GM21825 (cell line): ENCODE measurements around the gene THSD4.
"Not testable (repeated sequence)": the region's sequence is repeated elsewhere in the genome, so short reads cannot be mapped to it uniquely, and the experiment has no call there.

Experiments
- ATAC-seq: cut with Tn5 transposase; IDR thresholded peaks from one replicate; pipeline ENCODE4 v1.9.1; 2021; ENCODE audit warnings: mild to moderate bottlenecking, moderate library complexity; ENCODE audit not compliant: unreplicated experiment

Gene THSD4

DNA sequence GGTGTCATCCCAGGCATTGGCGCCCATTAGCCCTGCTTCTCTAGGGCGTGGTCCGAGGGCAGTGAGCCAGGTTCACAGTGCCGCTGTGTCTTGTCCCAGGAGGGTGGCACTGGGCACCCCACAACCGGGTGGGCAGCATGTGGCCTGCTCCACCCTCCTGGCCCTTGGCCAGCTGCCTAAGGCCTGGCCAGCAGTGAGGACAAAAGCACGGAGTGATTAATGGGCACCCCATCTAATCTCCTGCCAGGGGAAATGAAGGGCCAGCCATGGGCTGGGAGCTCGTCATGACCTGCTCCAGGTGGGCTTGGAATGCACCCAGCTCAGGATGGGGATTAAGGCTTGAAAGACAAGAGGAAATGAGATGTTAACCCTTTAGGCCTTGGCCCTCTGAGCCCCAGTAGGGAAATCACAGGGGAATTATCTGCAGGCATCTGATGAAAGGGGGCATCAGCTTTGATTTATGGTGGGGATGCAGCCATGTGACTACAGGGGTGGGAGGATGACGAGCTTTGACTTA, 5.2 kb downstream of the THSD4 start:
- no peak for ATAC-seq

DNA sequence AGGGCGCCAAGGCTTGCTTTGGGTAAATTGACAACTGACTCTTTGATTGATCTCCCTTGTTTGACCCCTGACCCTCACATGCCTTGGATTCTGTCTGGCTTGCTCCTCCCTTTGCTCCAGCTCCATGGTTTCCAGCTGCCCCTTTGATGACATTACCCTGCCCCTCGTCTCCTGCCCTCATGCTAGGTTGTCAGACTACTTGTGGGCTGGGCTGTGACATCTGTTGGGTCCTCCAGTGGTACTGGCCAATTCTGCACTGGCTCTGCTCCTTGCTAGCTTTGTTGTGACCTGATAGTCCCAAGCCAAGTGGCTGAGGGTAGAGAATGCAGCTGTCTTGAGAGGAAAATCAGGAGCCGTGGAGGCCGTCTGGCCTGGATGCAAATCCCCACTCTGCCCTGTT, 6.2 kb downstream of the THSD4 start:
- no peak for ATAC-seq

DNA sequence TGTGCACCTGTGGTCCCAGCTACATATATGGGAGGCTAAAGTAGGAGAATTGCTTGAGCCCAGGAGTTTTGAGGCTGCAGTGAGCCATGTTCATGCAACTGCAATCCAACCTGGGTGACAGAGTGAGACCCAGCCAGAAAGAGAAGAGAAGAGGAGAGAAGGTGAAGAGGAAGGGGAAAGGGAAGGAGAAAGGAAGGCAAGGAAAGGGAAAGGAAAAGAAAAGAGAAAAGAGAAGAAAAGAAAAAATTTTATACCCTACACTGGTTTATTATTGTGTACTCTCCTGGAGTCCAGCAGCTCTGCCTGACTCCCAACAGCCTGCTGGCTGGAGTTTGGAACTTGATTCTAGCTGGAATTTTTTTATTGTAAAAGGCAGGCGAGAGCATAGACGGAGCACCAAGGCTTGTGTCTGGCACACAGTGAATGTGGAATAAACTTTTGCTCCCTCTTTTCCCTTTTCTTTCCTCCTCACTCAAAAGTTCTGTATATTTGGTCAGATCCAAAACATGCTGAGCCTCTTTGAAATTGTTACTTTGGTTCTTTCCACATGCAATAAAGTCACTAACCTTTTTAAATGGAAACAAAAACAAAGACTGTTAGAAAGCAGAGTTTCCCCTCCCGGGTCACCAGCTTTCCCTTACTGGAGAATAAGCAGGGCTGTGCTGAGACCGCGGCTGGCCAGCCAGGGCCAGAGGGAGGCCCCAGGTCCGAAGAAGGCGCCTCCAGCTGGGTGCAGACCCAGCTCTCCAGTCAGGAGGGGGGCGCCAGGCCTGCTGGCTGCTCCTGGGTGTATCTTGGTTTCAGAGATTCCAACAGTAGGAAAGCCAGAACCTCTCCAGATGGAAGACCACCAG, 9.9 kb downstream of the THSD4 start:
- ATAC-seq: no peak

DNA sequence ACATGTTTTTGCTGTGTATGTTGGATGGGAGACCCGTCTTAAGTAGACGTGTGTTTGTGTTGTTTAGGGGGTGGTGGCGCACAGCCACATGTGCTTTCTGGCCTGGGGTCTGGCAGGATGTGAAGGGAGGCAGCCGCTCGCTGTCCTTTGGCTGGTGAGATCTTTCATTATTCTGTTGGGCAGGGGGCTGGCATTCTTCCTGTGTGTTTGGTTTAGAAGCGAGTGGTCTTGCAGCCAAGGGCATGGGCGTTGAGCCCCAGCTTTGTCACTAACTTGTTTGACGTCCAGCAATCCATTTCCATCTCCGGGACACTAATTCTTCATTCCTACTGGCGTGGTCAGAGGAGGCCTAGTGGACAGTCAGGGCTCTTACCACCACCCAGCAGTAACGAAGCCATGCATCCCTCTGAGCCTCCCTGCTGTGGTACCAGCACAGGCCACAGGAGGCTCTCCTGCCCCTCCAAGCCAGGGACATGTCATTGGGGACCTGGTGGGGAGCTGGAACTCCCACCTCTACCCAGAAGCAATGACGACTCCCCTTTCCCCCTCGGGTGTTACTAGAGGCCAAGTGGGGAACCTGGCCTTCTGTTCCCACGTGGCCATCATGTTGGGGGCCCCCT, 10.7 kb downstream of the THSD4 start:
- no peak for ATAC-seq

DNA sequence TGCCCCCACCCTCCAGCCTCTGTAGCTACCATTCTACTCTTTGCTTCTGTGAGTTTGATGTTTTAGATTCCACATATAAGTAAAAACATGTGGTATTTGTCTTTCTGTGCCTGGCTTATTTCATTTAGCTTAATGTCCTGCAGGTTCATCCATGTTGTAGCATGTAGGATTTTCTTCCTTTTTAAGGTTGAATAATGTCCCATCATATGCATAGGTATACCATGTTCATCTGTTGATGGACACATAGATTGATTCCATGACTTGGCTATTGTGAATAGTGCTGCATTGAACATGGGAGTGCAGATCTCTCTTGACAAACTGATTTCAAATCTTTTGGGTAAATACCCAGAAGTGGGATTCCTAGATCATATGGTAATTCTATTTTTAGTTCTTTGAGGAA, 11.8 kb downstream of the THSD4 start:
- no peak for ATAC-seq

DNA sequence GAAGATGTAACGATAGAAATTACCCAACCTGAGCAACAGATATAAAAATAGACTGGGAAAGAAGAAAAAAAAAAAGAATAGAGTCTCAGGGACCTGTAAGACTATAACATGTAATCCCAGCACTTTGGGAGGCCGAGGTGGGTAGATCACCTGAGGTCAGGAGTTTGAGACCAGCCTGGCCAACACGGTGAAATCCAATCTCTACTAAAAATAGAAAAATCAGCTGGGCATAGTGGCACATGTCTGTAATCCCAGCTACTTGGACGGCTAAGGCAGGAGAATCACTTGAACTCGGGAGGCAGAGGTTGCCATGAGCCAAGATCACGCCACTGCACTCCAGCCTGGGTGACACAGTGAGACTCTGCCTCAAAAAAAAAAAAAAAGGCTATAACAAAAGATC, 12.9 kb downstream of the THSD4 start:
- not testable (repeated sequence) for ATAC-seq

DNA sequence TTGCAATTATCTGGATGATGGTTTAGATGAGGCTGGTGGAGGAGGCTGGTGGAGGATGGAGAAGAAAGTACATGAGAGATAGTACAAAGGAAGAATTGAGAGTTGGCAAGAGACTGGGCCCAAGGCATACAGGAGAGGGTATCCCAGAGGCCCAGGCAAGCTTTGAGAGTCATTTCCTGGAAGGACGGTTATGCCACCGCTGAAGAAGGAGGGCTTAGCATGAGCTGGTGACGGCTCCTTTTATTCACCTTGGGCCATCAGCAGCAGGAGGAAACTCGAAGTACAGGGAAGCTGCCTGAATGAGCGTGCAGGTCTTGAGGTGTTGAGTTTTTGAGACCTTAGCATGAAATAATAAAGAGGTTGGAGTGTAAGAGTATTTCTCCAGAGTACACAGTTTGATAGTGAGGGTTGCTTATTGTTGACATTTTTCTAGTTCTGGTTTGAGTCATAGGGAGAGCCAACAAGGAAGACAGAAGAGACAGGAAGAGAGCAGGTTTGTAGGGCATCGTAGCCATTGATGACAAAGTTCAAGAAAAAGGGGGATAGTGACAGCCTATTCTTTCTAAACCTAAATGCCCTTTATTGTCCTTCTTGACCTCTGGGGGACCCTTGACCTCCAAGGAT, 13.8 kb downstream of the THSD4 start:
- no peak for ATAC-seq

DNA sequence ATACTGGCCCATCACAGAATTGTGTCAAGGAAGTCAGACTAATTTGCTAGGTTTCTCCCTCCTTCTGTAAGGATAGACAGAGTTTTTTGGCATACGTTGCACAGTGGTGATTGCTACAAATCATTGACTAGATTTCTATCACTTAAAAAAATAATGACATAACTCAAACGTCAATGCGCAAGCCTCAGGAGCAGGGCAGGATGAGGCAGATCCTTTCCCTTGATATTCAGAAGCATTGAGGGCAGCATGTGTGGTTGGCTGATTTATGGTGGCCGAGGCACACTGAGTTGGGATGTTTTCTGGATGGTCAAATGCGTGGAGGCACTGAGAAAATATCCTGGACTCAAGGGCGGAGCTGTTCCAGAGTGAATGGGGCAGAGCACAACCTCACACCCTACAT, 14.4 kb downstream of the THSD4 start:
- ATAC-seq: no peak

DNA sequence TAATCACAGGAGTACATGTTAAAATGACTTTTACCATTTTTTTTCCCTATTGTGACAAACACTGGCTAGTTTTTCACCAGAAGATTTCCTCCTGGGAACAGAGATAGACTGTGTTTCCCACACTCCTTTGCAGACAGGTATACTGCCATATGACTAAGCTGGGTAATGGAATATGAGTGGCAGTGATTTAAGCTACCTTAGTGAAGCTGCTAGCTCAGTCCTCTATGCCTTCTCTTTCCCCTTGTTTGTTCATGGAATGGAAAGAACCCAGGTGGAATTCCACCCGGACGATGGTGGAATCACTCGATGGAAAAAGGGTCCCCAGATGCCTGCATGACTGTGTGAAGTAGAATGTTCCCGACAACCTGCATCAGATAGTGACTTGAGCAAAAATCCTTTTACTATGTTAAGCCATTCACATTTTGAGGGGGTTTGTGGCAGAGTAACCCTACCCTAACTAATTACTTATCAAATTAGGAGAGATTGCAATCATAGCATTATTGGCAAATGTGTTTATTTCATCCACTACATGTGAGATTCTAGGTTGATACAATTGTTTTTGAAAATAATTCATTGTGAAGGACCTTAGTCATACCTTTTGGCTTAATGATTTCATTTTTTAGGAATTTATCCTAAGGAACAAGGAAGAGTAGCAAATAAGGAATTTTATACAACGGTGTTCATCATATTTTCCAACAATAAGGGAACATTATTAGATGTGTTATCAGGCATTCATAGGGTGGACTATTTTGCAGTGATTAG, 16.5 kb downstream of the THSD4 start:
- ATAC-seq: no peak

DNA sequence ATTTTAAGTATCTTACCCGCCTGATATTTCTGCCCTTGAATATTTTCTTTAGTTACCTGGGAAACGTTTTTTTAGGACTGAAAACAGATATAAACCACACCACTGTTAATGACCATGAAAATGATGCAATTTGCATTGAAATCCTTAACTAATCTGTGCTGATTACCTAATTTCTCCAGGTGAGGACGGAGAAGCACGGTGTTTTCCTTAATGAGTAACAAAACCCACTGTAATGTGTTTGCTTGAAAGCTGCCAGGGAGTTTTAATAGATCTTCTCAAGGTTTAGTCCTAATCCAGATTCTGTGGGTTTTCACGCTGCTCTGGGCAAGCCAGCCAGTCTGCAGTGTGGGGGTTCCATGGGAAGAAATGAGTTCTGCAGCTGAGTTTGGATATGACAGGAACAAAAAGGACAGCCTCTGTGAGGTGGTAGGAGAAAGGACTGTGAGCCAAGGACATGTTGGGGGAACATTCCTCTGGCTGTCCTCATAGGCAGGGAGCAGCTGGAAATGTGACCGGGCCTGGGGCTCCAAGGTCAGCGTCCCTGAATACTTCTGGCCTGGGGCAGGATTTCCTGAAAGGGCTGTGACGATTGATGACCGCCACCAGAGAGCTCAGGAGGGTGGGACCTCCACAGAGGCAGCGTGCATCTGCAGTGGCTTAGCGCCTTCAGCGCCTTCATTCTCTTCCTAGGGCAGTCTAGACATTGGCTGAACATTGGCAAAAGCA, 18.6 kb downstream of the THSD4 start:
- no peak for ATAC-seq

DNA sequence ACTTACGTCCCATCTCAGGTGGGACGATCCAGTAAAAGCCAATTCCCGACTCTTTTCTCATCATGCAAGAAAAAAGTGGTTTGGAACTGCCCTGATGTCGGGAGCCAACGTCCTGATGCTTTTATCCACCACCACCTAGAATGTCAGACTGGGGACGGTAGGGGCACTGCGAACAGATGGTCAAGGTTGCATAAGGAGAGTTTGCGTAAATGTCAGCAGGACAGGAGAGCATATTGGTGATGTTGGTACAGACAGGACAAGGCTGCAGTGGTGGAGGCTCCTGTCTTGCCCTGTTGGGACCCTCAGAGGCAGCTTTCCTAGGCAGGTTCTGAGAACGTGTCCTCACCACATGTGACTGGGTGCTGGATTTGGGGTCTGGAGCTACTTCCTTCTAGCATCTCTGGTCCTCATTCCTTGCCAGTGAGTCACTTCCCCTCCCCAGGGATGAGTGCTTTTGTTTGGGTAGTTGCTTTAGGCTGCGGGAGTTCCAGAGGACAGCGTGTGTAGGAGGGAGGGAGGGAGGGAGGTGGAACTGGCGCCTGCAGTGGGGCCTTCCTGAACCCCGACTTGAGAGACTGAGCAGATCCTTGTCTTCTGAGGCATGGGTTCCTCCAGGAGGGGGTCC, 21.0 kb downstream of the THSD4 start:
- ATAC-seq: no peak

DNA sequence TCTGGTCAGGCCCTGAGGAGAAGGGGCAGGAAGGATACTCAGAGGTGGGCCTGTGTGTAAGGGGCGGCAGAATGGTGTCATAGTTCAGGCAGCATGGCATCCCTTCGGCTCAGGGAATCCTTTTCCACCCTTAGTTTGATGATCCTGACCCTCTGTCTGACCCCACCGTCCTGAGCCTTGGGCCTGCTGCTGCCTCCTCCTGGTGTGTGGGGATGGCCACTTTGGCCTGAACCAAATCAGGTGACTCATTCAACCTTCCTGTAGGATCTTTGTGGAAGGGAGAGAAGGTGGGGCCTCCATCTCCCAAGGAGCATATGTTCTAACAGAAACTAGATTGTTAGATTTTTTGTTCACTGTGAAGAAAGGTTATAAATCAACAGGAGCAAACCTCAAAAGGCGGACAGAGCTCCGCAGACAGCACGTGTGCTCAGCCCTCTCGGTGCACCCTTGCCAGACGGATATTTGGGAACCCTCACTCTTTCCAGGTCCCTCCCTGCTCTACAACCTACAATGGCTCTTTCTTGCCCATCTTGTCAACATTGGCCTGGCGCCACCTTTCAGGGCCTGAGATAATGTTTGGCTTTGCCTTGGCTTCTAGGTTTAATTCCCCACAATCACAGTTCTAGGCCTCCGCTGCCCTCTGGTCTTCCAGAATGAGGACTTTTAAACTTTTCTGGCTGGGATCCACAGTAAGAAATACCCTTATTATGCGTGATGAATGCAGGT, 21.7 kb downstream of the THSD4 start:
- no peak for ATAC-seq

DNA sequence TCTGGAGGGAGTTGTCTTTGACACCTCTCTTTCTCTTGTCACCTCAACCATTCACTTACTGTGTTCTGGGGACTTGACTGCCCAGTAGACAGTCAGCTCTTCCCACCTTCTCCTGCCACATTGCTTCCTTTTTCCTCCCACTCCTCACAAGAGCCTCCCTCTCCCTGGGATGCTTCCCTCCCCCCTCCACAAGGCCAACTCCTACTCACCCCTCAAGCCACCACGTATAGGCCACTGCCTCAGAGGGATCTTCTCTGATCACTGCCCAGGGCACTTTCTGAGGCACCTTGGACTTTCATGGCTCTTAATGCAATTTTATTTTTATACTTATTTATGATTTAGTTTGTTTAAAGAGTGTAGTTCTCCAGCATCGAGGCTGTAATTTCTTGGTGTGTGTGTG, 23.2 kb downstream of the THSD4 start:
- no peak for ATAC-seq

DNA sequence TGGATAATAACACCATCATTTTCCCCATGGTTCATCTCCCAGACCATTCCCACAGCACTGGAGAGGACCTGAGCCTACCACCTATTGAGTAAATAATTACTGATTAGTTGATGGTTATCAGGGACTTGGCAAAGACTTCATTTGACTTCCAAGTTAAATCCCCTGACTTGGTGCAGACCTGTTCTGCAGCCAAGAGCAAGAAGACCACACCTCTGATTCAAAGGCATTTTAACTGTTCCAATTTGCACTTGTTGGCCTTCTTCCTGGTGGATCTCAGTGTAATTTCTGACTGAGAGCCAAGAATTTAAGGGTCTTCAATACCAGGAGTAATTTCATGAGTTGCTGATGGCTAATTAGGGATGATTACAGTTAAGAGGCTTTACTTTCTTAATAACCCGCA, 24.0 kb downstream of the THSD4 start:
- ATAC-seq: no peak

DNA sequence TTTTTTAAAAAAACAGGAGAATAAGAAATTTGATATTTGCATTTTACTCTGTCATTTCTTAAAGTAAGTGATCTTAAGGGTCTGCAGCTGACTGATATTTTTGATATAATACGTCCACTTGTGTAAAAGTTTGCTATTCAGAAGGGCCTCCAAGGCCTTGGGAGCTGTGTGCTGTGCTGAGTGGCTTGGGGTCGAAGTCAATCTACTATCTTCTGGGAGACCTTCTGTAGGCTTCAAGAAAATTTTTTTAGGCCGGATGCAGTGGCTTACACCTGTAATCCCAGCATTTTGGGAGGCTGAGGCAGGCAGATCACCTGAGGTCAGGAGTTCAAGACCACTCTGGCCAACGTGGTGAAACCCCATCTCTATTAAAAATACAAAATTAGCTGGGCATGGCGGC, 26.3 kb downstream of the THSD4 start:
- no peak for ATAC-seq

DNA sequence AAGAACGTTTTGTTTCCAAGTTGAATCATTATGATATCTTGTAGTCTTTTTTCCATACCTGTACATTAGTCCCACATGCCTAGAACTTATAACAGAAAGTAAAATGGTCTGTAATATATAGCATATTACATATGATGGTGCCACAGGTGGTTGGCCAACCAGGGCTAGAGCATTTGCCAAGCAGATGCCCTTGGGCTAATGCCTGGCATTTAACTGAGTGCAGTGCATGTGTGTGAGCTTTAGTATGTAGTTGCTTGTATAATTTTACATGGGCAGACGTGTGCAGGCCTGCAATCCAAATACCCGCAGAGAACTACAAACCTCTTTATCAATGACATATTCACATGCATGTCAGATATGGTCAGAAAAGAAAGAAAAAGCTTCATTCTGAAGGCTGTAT, 27.5 kb downstream of the THSD4 start:
- no peak for ATAC-seq

DNA sequence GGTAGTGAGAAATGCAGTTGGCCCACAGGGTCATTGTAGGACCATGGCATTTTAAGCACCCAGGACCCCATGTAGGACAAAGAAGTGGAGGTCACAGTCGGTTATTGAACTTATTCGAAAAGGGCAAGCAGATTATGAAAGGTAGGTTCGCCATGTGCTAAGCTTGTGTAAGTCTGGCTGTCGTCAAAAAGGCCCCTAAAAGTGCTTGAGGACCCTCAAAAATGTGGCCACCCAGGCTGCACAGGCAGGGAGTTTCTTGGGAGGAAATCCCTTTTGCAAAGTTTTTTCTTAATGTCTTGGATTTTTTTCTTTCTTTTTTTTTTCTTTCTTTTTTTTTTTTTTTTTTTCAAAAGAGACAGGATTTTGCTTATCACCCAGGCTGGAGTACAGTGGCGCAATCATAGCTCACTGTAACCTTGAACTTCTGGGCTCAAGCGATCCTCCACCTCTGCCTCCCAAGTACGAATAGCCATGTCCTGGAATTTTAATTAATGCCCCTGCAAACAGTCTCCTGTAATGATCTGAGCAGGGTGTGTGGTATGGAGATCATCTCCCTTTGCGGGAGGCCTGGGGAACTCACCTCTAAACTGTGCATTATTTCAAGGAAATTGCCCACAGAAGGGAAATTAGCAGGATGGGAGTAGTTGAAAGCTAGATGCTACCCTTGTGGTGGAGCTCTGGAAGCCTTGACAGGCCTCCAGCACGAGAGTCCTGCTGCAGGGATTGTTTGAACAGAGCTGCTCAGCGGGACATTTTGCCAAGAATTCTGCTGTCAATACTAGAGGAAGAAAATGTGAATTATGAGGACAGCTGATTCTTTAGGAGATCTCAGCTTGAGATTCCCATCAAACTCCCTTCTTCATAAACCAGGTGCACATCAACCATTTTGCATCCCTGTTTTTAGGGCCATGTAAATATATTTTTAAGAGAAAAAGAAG, 28.4 kb downstream of the THSD4 start:
- no peak for ATAC-seq

DNA sequence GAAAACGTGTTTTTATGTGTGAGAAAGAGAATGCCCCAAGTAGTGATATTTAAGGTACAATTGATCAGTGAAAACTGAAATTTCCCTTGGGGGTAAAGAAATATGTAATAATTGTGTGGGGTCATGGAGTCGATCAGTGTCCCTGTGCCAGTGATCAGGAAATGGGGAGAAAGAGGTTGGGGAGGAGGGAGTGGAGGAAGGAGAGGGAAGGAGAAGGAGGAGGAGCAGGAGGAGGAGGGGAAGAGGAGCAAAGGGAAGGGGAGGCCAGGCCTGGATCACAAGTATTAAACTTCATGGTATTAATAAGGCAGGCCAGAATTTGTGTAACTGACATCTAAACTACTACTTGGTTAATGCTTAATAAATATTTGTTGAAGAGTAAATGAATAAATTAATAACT, 30.4 kb downstream of the THSD4 start:
- ATAC-seq: no peak
